ENCODE results near the gene IKZF1.

Gene IKZF1

GRCh38 chr7:50310361-50310760 is 5.8 kb downstream of the IKZF1 start:
- DNase-seq, result no peak

DNA sequence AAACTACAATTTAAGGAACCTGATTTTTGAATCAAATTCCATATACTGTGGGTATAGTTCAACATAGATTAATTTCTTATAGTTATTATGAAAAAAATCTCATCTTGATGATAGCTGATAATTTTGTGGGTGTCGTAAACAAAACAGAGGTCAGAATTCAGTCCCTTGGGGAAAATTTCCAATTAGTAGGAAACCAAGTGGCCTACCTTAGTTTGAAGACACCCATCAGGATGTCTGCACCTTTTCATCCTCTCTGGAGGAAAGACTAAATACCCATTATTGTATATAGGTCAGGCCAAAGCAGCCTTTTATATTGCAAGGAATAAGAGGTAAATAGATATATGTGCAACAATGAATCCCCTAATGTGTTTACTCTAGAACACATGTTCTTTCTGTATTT is 6.4 kb downstream of the IKZF1 start:
- no peak for DNase-seq

GRCh38 chr7:50312250-50313162 is 8.0 kb downstream of the IKZF1 start:
- no peak for DNase-seq

DNA sequence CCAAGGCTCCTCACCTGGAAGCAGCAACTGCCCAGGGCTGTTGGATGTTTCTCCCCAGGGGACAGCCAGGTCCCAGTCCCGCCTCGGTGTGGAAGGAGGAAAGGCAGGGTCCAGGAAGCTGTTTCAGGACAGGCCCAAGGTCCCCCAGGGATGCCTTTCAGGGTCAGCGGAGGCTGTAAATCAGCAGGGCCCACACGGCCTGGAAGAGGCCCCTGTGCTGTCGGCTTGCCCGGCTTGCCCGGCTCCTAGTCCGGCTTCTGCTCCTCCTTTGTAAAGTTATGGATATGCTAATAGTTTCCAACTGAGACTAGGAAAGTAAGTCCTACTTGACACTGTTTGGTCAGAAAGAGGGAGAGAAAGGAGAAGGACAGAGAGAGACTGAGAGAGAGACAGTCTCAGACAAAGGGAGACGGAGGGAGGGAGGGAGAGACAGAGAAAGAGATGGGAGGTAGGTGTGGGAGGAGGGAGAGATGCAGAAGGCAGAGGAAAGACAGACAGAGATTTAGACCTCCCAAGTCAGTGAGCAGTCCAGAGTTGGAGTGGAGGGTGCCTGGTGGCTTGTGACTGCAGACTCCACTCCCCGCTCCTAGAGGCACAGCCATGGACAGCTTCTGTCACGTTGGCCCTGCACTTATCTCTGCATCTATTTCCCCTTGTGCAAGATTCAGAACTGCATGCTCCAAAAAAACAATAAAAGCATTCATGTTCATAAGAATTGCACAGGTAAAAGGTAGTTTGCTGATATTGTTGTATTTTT is 10.5 kb downstream of the IKZF1 start:
- DNase-seq, result no peak

- no peak for DNase-seq
Observed at GRCh38 chr7:50315739-50316671, 11.5 kb downstream of the IKZF1 start.

GRCh38 chr7:50317221-50317678 is 12.7 kb downstream of the IKZF1 start:
- no peak for DNase-seq

DNA sequence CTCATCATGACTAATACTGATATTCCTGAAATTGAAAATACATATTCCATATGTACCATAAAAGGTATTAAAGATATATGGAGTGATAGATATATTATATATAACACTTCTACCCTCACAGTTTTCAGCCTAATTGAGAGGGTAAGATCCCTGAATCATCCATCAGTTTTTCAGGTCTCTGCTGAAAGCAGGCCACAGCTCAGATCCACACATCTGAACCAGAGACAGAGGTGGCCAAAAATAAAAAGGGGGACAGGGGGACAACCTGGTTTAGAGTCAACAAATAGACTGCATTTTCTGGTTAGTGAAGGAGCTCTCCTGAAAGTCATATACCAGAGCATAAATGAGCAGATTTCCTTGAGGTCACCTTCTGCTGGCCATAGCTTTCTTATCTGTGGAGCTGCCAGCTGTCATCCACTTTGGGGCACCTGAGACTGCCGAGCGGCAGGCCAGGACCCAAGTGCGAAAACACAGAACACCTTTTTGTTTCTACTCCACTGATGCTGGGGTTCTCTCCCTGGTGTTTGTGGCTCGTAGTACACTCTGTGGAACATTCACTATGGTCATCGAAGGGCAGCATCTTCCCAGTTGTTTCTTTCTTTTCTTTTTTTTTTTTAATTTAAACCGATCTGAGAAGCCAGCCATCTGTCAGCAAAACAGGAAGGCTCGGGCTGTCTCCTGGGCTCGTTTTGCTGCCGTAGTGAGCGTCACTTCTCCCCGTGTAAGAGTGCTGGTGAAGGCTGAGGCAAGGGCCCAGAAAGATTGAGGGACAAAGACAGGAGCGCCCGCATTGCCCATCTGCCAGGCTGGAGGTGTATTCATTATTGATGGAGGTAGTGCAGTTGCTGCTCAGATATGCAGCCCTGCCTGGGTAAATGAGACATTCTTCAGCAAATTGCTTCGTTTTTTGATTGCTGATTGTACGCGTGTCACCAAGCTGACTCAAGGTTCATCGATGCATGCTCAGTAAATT is 13.5 kb downstream of the IKZF1 start:
- DNase-seq, result no peak

GRCh38 chr7:50321487-50322067 is 17.1 kb downstream of the IKZF1 start:
- DNase-seq, result no peak

- no peak for DNase-seq
Observed at GRCh38 chr7:50324113-50324512, 19.6 kb downstream of the IKZF1 start.

DNA sequence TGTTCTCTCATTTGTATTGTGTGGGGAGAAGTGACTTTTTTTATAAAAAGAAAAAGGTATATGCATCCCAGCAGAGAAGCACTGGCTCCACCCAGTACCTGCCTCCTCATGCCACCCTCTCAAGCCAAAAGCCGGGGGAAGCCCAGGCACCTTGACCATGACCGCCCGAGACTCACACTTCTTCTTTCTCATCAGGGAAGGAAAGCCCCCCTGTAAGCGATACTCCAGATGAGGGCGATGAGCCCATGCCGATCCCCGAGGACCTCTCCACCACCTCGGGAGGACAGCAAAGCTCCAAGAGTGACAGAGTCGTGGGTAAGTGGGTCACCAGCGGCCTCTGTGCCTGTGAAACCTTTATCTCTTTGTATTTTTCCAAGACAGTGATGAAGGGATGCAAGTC is 22.9 kb downstream of the IKZF1 start:
- no peak for DNase-seq

DNA sequence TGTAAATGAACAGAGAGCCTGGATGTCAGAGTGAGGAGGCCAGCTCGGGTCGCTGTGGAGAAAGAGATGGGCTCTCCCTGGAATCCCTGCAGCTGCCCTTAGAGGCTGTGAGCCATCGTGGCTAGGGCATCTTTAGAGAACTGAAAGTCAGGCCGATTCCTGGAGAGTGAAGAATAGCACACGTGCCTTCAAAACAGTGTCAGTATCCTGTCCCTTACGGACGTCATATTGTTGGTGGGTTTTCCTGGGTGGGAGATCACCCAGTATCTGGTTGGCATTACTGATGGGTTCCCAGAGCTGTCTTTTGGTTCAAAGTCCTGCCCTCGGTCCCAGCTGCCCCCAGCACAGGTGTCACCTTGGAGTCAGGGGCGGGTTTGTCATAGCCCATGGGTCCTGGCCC is 25.3 kb downstream of the IKZF1 start:
- DNase-seq, result no peak

- no peak for DNase-seq
Observed at GRCh38 chr7:50330254-50330653, 25.7 kb downstream of the IKZF1 start.

GRCh38 chr7:50330696-50331095 is 26.2 kb downstream of the IKZF1 start:
- no peak for DNase-seq

DNA sequence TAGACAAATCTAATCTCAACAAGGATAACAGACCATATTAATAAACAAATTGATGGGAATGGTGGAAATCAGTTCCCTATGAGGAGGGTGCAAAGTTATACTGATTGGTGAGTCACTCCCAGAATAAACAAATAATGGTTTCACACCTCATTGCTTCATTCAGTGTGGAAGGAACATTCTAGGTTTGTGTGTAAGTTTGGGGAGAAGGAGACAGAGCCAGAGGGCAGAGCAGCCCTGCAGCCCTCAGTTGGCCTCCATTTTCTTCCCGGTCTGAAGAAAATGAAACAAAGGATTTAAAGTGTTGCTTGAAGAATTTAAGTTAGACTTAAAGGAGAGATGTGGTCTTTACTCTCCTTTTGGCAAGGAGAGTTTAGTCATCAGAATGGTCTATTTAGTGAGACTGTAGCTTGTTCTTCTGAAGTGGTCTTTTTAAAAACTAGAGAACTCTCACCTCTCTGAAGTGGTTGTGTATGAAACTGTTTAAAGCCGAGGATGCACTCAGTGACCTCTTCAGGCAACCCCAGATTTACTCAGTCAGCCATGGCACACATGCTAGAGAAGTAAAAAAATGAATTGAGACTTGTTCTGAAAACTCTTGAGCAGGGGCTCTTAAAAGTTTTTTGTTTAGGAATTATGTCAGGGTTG is 27.2 kb downstream of the IKZF1 start:
- DNase-seq, result no peak

GRCh38 chr7:50332241-50333165 is 28.0 kb downstream of the IKZF1 start:
- no peak for DNase-seq

GRCh38 chr7:50333221-50333651 is 28.7 kb downstream of the IKZF1 start:
- no peak for DNase-seq

DNA sequence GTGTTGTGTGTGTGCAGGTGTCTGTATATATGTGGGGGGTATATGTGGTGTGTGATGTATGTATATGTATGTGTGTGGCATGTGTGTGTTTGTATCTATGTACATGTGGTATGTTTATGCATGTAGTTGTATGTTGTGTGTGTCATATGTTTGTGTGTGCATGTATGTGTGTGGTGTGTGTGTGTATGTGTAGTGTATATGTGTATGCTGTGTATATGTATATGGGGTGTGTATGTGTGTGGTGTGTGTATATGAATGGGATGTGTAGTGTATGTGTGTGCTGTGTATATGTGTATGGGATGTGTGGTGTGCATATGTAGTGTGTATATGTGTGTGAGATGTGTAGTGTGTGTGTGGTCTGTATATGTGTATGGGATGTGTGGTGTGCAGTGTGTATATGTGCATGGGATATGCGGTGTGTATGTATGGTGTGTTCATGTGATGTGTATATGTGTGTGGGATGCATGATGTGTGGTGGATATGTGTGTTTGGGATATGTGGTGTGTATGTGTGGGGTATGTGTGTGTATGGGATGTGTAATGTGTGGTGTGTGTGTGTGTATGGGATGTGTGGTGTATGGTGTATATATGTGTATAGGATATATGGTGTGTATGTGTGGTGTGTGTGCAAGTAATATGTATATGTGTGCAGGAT is 30.0 kb downstream of the IKZF1 start:
- no peak for DNase-seq

GRCh38 chr7:50335230-50335794 is 30.8 kb downstream of the IKZF1 start:
- no peak for DNase-seq
